Activated CD4-positive, CD25-positive, alpha-beta regulatory T cell treated with anti-CD3 and anti-CD28 coated beads, Interleukin-2, amount 50 U/mL, for 72 hours (primary cell): ENCODE results near the gene UCP3.

ENCODE experiments used
- DNase-seq: peaks from one replicate; pipeline ENCODE4 v3.0.0; 2021

The UCP3 gene

GRCh38 chr11:73950869-73951710, 57.8 kb downstream of the UCP3 start, which contains the start of gene DNAJB13:
DNAJB13 (plus strand) TSS chr11:73951026; CDS start chr11:73951070, 44 bp downstream.
- DNase-seq: no peak
